Esophagus (tissue), 2 donors: ENCODE results near the gene SGK1. TPM values are rescaled to one million over a fixed set of nuclear protein-coding genes. Genes with fewer than 3 reads are reported as not detected.
"Not testable (repeated sequence)": the region's sequence is repeated elsewhere in the genome, so short reads cannot be mapped to it uniquely, and the experiment has no call there.

Experiments used
- H3K27ac ChIP-seq, 2 donors: one replicate each; pipeline ENCODE4 v1.5.1; 2013; ENCODE audit warnings: low read depth in 2 of 2, mild to moderate bottlenecking in 2 of 2, inconsistent platforms in 1 of 2, low read length in 1 of 2, moderate library complexity in 1 of 2
- H3K27me3 ChIP-seq, 2 donors: one replicate each; pipeline ENCODE4 v1.6.1; 2013; ENCODE audit warnings: low read length in 2 of 2, control low read depth in 1 of 2, mild to moderate bottlenecking in 1 of 2; ENCODE audit not compliant: insufficient read depth in 2 of 2, control insufficient read depth in 1 of 2
- H3K36me3 ChIP-seq, 2 donors: one replicate each; pipeline ENCODE4 v1.6.1; 2013; ENCODE audit warnings: low read length in 1 of 2; ENCODE audit not compliant: control insufficient read depth in 2 of 2, insufficient read depth in 2 of 2
- H3K4me1 ChIP-seq, 2 donors: one replicate each; pipeline ENCODE4 v1.6.1; 2013; ENCODE audit warnings: low read length in 1 of 2; ENCODE audit not compliant: control insufficient read depth in 2 of 2, insufficient read depth in 2 of 2
- H3K4me3 ChIP-seq, 2 donors: one replicate each; pipeline ENCODE4 v1.5.1; 2013; ENCODE audit warnings: low read length in 2 of 2, mild to moderate bottlenecking in 2 of 2, low read depth in 1 of 2, moderate library complexity in 1 of 2
- H3K9me3 ChIP-seq, 2 donors: one replicate each; pipeline ENCODE4 v1.6.1; 2013; ENCODE audit warnings: mild to moderate bottlenecking in 2 of 2, low read depth in 1 of 2, low read length in 1 of 2, moderate library complexity in 1 of 2; ENCODE audit not compliant: control insufficient read depth in 2 of 2, insufficient read depth in 1 of 2
- WGBS, 2 donors: extraction: QIAGEN DNeasy Blood & Tissue Kit; methylation state at CpG; one replicate each; pipeline ENCODE4 v1.1.7; 2013; 5-methylcytosine and 5-hydroxymethylcytosine counted together
- polyA plus RNA-seq, 2 donors: library from polyadenylated mRNA; stranded (reverse); fragments of 200-250 nt; gene quantifications; one replicate each; pipeline ENCODE4 v1.2.3, GENCODE V29; 2013
- donor health status: healthy with polysubstance abuse.
- donor health status: Bipolar disorder and iron deficiency.

The SGK1 gene
- polyA plus RNA-seq, 2 donors, result 64.7 to 66.4 TPM

DNA sequence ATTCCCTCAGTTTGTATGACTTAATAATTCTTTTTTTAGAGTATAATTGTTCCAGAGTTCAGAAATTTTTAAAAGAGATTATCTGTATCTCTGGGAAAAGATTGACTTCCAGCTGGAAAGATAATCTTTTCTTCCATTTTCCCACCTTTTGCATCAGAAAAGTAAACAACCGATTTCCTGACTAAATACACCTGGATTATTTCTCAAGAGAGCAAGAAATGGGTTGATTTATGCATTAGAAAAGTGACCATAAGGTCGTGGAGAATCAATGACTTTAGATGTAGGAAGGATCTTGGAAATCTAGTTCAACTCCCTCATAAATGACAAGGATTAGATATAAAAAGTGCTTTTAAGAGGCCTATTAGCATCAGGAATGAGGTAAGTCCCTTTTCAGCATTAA, 79.9 kb downstream of the SGK1 start:
- no peaks in the 10 kb centered on the region for H3K27me3 ChIP-seq

GRCh38 chr6:134235937-134236751, 81.8 kb downstream of the SGK1 start:
- no peak overlapping the region for H3K4me3 ChIP-seq
- H3K27me3 ChIP-seq, result no peaks in the 10 kb centered on the region
- 58 to 62% methylated on average over 7 of the region's 7 CpGs for WGBS, 2 donors
- H3K9me3 ChIP-seq, result no peaks in the 10 kb centered on the region
- no peak overlapping the region for H3K27ac ChIP-seq
- H3K4me1 ChIP-seq, result peaks cover 0 to 5% of the 10 kb centered on the region in 2 donors
- no peaks in the 10 kb centered on the region for H3K36me3 ChIP-seq

More for the DNA sequence above, 79.9 kb downstream of the SGK1 start:
- 66 to 67% methylated on average over 2 of the region's 2 CpGs for WGBS, 2 donors
- Histone ChIP-seq H3K9me3 (no peaks in the 10 kb centered on the region), H3K4me1 (peaks cover 0 to 6% of the 10 kb centered on the region in 2 donors), H3K4me3 (no peak overlapping the region), H3K36me3 (no peaks in the 10 kb centered on the region), H3K27ac (no peak overlapping the region)

DNA sequence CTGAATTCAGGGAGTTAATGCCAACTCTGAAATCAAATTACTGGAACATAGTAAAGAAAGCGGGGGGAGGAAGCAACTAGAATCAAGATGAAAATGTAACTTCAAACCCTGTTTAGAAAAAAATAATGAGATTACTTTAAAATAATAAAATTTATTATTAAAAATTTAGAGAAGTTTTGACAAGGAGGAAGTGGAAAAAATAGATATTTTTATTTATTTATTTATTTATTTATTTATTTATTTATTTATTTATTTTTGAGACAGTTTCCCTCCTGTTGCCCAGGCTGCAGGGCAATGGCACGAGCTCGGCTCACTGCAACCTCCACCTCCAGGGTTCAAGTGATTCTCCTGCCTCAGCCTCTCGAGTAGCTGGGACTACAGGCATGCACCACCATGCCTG, 82.6 kb downstream of the SGK1 start:
- H3K4me1 ChIP-seq, H3K4me3 ChIP-seq, H3K36me3 ChIP-seq, H3K27me3 ChIP-seq, H3K27ac ChIP-seq, H3K9me3 ChIP-seq: not testable (repeated sequence)
- 87 to 94% methylated on average over 4 of the region's 4 CpGs for WGBS, 2 donors

DNA sequence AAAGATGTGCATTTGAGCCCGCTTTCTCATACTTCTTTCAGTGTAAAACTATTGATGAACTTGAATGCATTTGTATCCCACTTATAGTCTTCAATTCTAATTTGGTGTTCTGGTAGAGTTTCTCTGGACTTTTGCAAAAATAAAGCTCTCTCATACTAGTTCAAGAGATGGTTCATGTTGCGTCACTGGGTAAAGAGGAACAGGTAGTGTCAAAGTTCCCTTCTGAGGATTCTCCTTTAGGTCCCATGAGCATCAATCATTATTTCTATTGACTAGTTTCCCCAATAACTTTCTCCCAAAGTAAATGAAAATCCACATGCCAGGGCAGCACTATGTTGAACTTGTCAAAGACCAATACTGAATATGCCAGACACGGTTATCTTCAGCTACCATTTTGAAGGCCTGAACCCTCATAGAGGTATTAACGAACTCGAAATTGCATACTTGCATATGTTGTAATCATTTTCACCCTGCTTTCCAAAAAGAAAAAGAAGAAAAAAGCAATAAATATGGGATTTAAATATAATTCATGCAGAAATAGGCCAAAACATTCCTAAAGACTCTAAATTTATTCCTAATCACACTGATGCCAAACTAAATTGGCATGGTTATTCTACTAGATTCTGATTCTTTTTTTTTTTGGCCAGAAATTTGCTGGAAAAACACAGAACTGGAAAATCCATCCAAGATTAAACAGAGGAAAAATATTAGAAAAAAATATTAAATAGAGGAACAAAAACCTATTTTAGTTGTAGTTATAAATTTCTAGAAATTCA, 84.5 kb downstream of the SGK1 start:
- 79 to 89% methylated on average over 5 of the region's 5 CpGs for WGBS, 2 donors
- no peaks in the 10 kb centered on the region for H3K9me3 ChIP-seq
- no peaks in the 10 kb centered on the region for H3K36me3 ChIP-seq
- H3K27me3 ChIP-seq, result no peaks in the 10 kb centered on the region
- H3K27ac ChIP-seq, result no peak overlapping the region
- H3K4me1 ChIP-seq, result no peaks in the 10 kb centered on the region
- H3K4me3 ChIP-seq, result no peak overlapping the region

DNA sequence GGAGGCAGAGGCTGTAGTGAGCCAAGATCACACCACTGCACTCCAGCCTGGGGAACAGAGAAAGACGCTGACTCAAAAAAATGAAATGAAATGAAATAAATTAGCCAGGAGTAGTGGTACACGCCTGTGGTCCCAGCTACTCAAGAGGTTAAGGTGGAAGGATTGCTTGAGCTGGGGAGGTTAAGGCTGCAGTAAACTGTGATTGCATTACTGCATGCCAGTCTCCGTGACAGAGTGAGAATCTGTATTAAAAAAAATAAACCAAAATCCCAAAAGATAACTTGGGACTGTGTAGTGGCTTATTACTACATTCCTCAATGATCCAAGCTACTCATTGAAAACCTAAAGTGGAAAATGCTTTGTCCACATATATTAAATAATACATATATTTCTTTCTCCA, 87.0 kb downstream of the SGK1 start:
- 90 to 91% methylated on average over 3 of the region's 3 CpGs for WGBS, 2 donors
- no peaks in the 10 kb centered on the region for H3K9me3 ChIP-seq
- no peak overlapping the region for H3K4me3 ChIP-seq
- no peaks in the 10 kb centered on the region for H3K4me1 ChIP-seq
- no peak overlapping the region for H3K27ac ChIP-seq
- H3K27me3 ChIP-seq, result no peaks in the 10 kb centered on the region
- H3K36me3 ChIP-seq, result no peaks in the 10 kb centered on the region

GRCh38 chr6:134230087-134230700, 87.7 kb downstream of the SGK1 start:
- Histone ChIP-seq H3K4me3 (no peak overlapping the region), H3K9me3 (no peaks in the 10 kb centered on the region), H3K36me3 (no peaks in the 10 kb centered on the region), H3K27ac (no peak overlapping the region), H3K27me3 (no peaks in the 10 kb centered on the region), H3K4me1 (no peaks in the 10 kb centered on the region)
- WGBS, 2 donors, result 74 to 78% methylated on average over 8 of the region's 8 CpGs

GRCh38 chr6:134229520-134229919, 88.4 kb downstream of the SGK1 start:
- no peak overlapping the region for H3K4me3 ChIP-seq
- H3K9me3 ChIP-seq, result no peaks in the 10 kb centered on the region
- H3K4me1 ChIP-seq, result no peaks in the 10 kb centered on the region
- H3K27me3 ChIP-seq, result no peaks in the 10 kb centered on the region
- H3K27ac ChIP-seq, result no peak overlapping the region
- 92 to 93% methylated on average over 2 of the region's 2 CpGs for WGBS, 2 donors
- H3K36me3 ChIP-seq, result no peaks in the 10 kb centered on the region

DNA sequence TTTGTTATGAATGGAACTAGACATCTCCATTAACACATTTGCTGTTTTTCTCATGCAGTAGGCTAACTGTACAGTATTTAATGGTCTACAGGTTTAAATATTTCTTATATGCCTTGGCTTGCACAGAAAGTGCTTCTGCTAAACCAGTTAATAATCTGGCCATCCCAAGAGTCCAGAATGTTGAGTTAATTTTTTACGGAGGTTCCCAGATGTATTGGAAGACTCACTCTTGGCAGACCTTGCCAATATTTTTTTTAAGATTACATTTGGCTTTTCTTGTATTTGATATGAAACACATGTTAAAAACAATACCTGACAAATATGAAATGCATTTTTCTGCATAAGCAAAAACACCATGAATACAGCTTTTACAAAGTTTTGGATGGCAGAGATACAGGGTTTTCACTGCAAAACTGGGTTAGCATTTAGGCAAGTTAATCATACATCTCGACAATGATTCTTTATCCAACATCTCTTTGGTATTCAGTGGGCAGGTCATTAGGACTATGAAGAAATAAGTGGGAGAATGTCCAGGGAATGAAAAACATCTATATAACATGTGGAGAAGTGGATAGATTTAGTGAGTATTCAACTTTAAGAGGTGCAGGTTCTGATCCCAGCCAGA, 94.0 kb downstream of the SGK1 start:
- Histone ChIP-seq H3K4me1 (no peaks in the 10 kb centered on the region), H3K36me3 (no peaks in the 10 kb centered on the region), H3K4me3 (no peak overlapping the region), H3K27ac (no peak overlapping the region), H3K27me3 (no peaks in the 10 kb centered on the region), H3K9me3 (no peaks in the 10 kb centered on the region)
- 51 to 70% methylated on average over 2 of the region's 2 CpGs for WGBS, 2 donors

GRCh38 chr6:134221250-134221649, 96.7 kb downstream of the SGK1 start:
- H3K27ac ChIP-seq, result no peak overlapping the region
- H3K27me3 ChIP-seq, result no peaks in the 10 kb centered on the region
- no peaks in the 10 kb centered on the region for H3K9me3 ChIP-seq
- no peak overlapping the region for H3K4me3 ChIP-seq
- H3K4me1 ChIP-seq, result peaks cover 0 to 3% of the 10 kb centered on the region in 2 donors
- H3K36me3 ChIP-seq, result no peaks in the 10 kb centered on the region
- 72 to 75% methylated on average over 3 of the region's 3 CpGs for WGBS, 2 donors
